ENCODE data around the gene RHO.

- TF ChIP-seq POLR2AphosphoS5 (IDR thresholded peaks at IDR 0.05) (no peak), CTCF (IDR thresholded peaks at IDR 0.05) (no peak), EP300 (IDR thresholded peaks at IDR 0.05) (no peak)
These were observed 56.2 kb downstream of the RHO start for GRCh38 chr3:129584631-129585030.

Data from gastroesophageal sphincter (tissue), 3 donors.